Measurements from ENCODE around the gene ZNF385B. TPM values are rescaled to one million over a fixed set of nuclear protein-coding genes. Genes with fewer than 3 reads are reported as not detected.
A peak's percentile ranks its signal among the peaks of the same experiment; 100 is the strongest.

The ZNF385B gene
- total RNA-seq, 1 experiment from 2014 or later: 0.28 TPM

DNA sequence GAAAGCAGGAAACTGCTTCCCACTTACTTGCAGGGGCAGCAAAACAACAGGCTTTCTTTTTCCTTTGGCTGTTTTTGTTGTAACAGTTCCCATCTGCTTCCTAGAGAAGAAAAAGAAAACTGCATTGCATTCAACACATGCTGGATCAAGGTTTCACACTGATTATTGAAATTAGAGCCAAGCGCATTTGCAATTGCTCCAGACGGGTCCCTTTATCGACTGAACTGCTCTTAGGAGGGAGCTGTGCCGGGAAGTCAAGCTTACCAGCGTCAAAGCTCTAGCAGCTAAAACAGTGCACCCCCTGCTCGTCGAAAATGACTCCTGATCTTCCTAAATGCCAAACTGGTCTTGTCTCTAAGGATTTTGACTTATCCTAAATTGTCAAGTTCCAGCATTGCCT lies 432.8 kb downstream of the ZNF385B start:
- ChIA-PET POLR2A (no interaction called here), CTCF (no interaction called here)
- in situ Hi-C loops (cut with HindIII; ENCODE audit: low pct_unique_long_range_greater_than_20kb, low sequenced_read_pairs): no loop called here
- H3K9me3 ChIP-seq (ENCODE audit: control insufficient read depth, insufficient read depth, low read depth, low read length): no peaks in the 10 kb centered on the region
- H3K36me3 ChIP-seq (ENCODE audit: control insufficient read depth, insufficient read depth, low read length): no peaks in the 10 kb centered on the region
- TF ChIP-seq TCF7L2 (IDR thresholded peaks at IDR 0.05; ENCODE audit: low read depth, low read length) (no peak), POLR2AphosphoS5 (IDR thresholded peaks at IDR 0.05; ENCODE audit: low read depth, low read length) (no peak)
- TF ChIP-seq, protein P1, sequence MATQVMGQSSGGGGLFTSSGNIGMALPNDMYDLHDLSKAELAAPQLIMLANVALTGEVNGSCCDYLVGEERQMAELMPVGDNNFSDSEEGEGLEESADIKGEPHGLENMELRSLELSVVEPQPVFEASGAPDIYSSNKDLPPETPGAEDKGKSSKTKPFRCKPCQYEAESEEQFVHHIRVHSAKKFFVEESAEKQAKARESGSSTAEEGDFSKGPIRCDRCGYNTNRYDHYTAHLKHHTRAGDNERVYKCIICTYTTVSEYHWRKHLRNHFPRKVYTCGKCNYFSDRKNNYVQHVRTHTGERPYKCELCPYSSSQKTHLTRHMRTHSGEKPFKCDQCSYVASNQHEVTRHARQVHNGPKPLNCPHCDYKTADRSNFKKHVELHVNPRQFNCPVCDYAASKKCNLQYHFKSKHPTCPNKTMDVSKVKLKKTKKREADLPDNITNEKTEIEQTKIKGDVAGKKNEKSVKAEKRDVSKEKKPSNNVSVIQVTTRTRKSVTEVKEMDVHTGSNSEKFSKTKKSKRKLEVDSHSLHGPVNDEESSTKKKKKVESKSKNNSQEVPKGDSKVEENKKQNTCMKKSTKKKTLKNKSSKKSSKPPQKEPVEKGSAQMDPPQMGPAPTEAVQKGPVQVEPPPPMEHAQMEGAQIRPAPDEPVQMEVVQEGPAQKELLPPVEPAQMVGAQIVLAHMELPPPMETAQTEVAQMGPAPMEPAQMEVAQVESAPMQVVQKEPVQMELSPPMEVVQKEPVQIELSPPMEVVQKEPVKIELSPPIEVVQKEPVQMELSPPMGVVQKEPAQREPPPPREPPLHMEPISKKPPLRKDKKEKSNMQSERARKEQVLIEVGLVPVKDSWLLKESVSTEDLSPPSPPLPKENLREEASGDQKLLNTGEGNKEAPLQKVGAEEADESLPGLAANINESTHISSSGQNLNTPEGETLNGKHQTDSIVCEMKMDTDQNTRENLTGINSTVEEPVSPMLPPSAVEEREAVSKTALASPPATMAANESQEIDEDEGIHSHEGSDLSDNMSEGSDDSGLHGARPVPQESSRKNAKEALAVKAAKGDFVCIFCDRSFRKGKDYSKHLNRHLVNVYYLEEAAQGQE (IDR thresholded peaks at IDR 0.05; ENCODE audit: insufficient read depth in 1 of 2, low read depth in 2 of 2, low read length in 1 of 2): no peak
- peak overlapping the region in 1 of 2 experiments; percentile 26; a peak in 2 of 4 replicates for H3K4me3 ChIP-seq (ENCODE audit: low read depth in 2 of 2, low read length in 2 of 2)
- H3K4me1 ChIP-seq (ENCODE audit: control insufficient read depth, insufficient read depth, low read length): no peaks in the 10 kb centered on the region
- ATAC-seq (no peak), DNase-seq (ENCODE audit: low read depth, low spot score) (no peak)
- H3K27me3 ChIP-seq (ENCODE audit: control insufficient read depth, insufficient read depth, low read length): no peaks in the 10 kb centered on the region
- intact Hi-C loops (cut with micrococcal nuclease; ENCODE audit: unreplicated experiment): loop anchor here (10.0 kb wide), 1 partner anchor 204 kb away; no protein-coding TSS in a partner anchor
- BruUV-seq (replicated peaks): no TSS peak
- H3K27ac ChIP-seq (ENCODE audit: low read length): no peak overlapping the region

DNA sequence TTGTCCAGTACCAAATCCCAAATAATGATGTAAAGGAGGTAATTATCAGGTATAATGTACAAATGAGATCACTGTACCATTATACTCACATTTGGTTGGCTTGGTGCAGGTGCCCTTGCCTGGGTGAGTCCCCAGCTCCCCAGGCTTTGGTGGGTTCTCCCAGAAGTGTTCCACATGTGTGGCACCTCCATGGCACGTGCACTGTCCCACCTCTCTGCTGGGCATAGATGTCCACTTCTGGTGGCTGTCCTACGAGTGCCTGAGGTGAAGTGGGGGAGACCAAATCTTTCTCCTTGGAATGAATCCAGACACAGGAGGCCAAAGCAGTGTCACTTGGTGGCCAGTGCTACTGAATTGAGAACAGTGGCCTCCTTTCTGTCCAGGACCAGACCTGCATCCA lies 434.3 kb downstream of the ZNF385B start:
- H3K9me3 ChIP-seq (ENCODE audit: control insufficient read depth, insufficient read depth, low read depth, low read length): no peaks in the 10 kb centered on the region
- no peaks in the 10 kb centered on the region for H3K36me3 ChIP-seq (ENCODE audit: control insufficient read depth, insufficient read depth, low read length)
- no peaks in the 10 kb centered on the region for H3K27me3 ChIP-seq (ENCODE audit: control insufficient read depth, insufficient read depth, low read length)
- intact Hi-C loops (cut with micrococcal nuclease; ENCODE audit: unreplicated experiment) (loop anchor here (10.0 kb wide), 1 partner anchor 202 kb away; no protein-coding TSS in a partner anchor), in situ Hi-C loops (cut with HindIII; ENCODE audit: low pct_unique_long_range_greater_than_20kb, low sequenced_read_pairs) (no loop called here)
- ATAC-seq (no peak), DNase-seq (ENCODE audit: low read depth, low spot score) (no peak)
- H3K4me1 ChIP-seq (ENCODE audit: control insufficient read depth, insufficient read depth, low read length): no peaks in the 10 kb centered on the region
- BruUV-seq (replicated peaks): no TSS peak
- ChIA-PET POLR2A (no interaction called here), CTCF (no interaction called here)
- H3K4me3 ChIP-seq (ENCODE audit: low read depth in 2 of 2, low read length in 2 of 2): no peak overlapping the region
- TF ChIP-seq, protein P1 (IDR thresholded peaks at IDR 0.05; ENCODE audit: insufficient read depth in 1 of 2, low read depth in 2 of 2, low read length in 1 of 2): no peak
- TF ChIP-seq TCF7L2 (IDR thresholded peaks at IDR 0.05; ENCODE audit: low read depth, low read length) (no peak), SIN3A (IDR thresholded peaks at IDR 0.05; ENCODE audit: borderline replicate concordance, insufficient read depth, low read depth, low read length) (no peak), POLR2AphosphoS5 (IDR thresholded peaks at IDR 0.05; ENCODE audit: low read depth, low read length) (no peak)
- TF ChIP-seq, protein P2, sequence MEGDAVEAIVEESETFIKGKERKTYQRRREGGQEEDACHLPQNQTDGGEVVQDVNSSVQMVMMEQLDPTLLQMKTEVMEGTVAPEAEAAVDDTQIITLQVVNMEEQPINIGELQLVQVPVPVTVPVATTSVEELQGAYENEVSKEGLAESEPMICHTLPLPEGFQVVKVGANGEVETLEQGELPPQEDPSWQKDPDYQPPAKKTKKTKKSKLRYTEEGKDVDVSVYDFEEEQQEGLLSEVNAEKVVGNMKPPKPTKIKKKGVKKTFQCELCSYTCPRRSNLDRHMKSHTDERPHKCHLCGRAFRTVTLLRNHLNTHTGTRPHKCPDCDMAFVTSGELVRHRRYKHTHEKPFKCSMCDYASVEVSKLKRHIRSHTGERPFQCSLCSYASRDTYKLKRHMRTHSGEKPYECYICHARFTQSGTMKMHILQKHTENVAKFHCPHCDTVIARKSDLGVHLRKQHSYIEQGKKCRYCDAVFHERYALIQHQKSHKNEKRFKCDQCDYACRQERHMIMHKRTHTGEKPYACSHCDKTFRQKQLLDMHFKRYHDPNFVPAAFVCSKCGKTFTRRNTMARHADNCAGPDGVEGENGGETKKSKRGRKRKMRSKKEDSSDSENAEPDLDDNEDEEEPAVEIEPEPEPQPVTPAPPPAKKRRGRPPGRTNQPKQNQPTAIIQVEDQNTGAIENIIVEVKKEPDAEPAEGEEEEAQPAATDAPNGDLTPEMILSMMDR (IDR thresholded peaks at IDR 0.05): no peak
- no peak overlapping the region for H3K27ac ChIP-seq (ENCODE audit: low read length)

Measured in Panc1 (cell line).